Breast epithelium (tissue), 4 donors: ENCODE data around the gene ATG14. TPM values are rescaled to one million over a fixed set of nuclear protein-coding genes. Genes with fewer than 3 reads are reported as not detected.
A peak's percentile ranks its signal among the peaks of the same experiment; 100 is the strongest.

ENCODE experiments used
- DNase-seq, 2 donors: peaks; one replicate each; pipeline ENCODE4 v3.0.0-alpha.2; 2019; ENCODE audit warnings: low spot score in 2 of 2
- H3K27ac ChIP-seq, 2 donors: fragments of 200-600 bp; sonication (generic) in 1 of 2; one replicate each; pipeline ENCODE4 v1.5.1; 2016 to 2019; ENCODE audit warnings: mild to moderate bottlenecking in 1 of 2
- H3K27me3 ChIP-seq, 2 donors: fragments of 200-600 bp; sonication (generic) in 1 of 2; one replicate each; pipeline versions ENCODE4 v1.5.1 to v1.6.0; 2017 to 2019; ENCODE audit warnings: control low read depth in 1 of 2, mild to moderate bottlenecking in 1 of 2
- H3K36me3 ChIP-seq: fragments of 200-600 bp; one replicate; pipeline ENCODE4 v1.5.1; 2019
- H3K4me1 ChIP-seq, 2 donors: fragments of 200-600 bp; sonication (generic); one replicate each; pipeline ENCODE4 v1.5.1; 2016 to 2019; ENCODE audit warnings: control low read depth in 1 of 2
- H3K4me3 ChIP-seq, 3 donors: fragments of 200-600 bp; sonication (generic); 1 replicate in 2 of 3; 2 replicates in 1 of 3; pipeline ENCODE4 v1.5.1; 2016 to 2019; ENCODE audit warnings: mild to moderate bottlenecking in 3 of 3, moderate library complexity in 2 of 3
- H3K9me3 ChIP-seq, 2 donors: fragments of 200-600 bp; sonication (generic) in 1 of 2; one replicate each; pipeline ENCODE4 v1.5.1; 2016 to 2019; ENCODE audit warnings: control low read depth in 1 of 2
- CTCF ChIP-seq, 3 donors: fragments of 450-650 bp; IDR thresholded peaks; one replicate each; pipeline ENCODE4 v1.5.1; 2016 to 2017; ENCODE audit warnings: antibody characterized with exemption in 3 of 3, mild to moderate bottlenecking in 3 of 3, moderate library complexity in 3 of 3
- POLR2A ChIP-seq: fragments of 450-650 bp; IDR thresholded peaks from one replicate; pipeline ENCODE4 v1.6.1; 2016; ENCODE audit warnings: antibody characterized with exemption, mild to moderate bottlenecking, moderate library complexity
- POLR2AphosphoS5 ChIP-seq, 3 donors: sonication (generic); formaldehyde crosslinking; IDR thresholded peaks; one replicate each; pipeline ENCODE4 v1.6.1; 2017; ENCODE audit warnings: antibody characterized with exemption in 3 of 3
- intact Hi-C: fragments of 100-400 bp; cut with DNase I; formaldehyde crosslinking; loops from one replicate; pipeline ENCODE4 v1.15.1; 2023; ENCODE audit warnings: low total_unique reads
- total RNA-seq, 3 donors: library from RNA; depleted of rRNA; stranded (reverse); fragments of >200 nt; gene quantifications; one replicate each; pipeline ENCODE4 v1.1.0, GENCODE V29; 2016

Gene ATG14
- total RNA-seq, 3 donors from 2014 or later = 14.6 to 28.0 (median 16.1) TPM

- intact Hi-C loops = no loop called here
- Histone ChIP-seq H3K36me3 (no peaks in the 10 kb centered on the region), H3K4me1 (no peaks in the 10 kb centered on the region), H3K27me3 (no peaks in the 10 kb centered on the region), H3K9me3 (no peaks in the 10 kb centered on the region), H3K27ac (peak overlapping the region in 1 of 2 donors; percentile 54), H3K4me3 (no peak overlapping the region)
- DNase-seq = no peak
- TF ChIP-seq CTCF (IDR thresholded peaks at IDR 0.05) (no peak), POLR2AphosphoS5 (IDR thresholded peaks at IDR 0.05) (no peak), POLR2A (no peak)
Measured at GRCh38 chr14:55353686-55354467, 57.8 kb downstream of the ATG14 start.

DNA sequence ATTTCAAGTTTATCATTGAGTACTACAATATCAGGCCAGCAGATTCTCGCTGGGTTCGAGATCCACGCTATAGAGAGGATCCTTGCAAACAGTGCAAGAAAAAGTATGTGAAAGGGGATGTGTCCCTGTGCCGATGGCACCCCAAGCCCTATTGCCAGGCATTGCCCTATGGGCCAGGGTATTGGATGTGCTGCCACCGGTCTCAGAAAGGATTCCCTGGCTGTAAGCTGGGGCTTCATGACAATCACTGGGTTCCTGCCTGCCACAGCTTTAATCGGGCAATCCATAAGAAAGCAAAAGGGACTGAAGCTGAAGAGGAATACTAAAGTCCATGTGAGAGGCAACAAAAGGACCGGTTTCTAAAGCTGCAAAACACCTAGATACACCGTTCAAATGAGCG, 59.4 kb downstream of the ATG14 start:
- H3K27ac ChIP-seq = no peak overlapping the region
- no peak overlapping the region for H3K4me3 ChIP-seq
- H3K4me1 ChIP-seq = no peaks in the 10 kb centered on the region
- no peaks in the 10 kb centered on the region for H3K36me3 ChIP-seq
- H3K27me3 ChIP-seq = no peaks in the 10 kb centered on the region
- DNase-seq = no peak
- TF ChIP-seq POLR2AphosphoS5 (IDR thresholded peaks at IDR 0.05) (no peak), POLR2A (no peak), CTCF (IDR thresholded peaks at IDR 0.05) (no peak)
- no peaks in the 10 kb centered on the region for H3K9me3 ChIP-seq
- intact Hi-C loops = no loop called here

DNA sequence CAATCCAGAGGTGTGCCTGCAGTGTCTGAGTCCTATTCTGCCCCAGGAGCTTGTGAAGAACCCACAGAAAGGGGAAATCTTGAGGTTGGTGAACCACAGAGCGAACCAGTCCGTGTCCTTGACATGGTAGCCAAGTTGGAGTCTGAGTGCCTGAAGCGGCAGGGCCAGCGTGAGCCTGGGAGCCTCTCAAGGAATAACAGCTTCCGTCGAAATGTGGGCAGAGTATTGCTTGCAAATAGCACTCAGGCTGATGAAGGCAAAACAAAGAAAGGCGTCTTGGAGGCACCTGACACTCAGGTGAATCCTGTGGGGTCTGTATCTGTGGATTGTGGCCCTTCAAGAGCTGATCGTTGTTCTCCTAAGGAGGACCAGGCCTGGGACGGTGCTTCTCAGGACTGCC, 60.5 kb downstream of the ATG14 start:
- H3K27ac ChIP-seq = no peak overlapping the region
- H3K9me3 ChIP-seq = no peaks in the 10 kb centered on the region
- H3K27me3 ChIP-seq = no peaks in the 10 kb centered on the region
- H3K4me3 ChIP-seq = no peak overlapping the region
- no peaks in the 10 kb centered on the region for H3K36me3 ChIP-seq
- H3K4me1 ChIP-seq = no peaks in the 10 kb centered on the region
- no peak for DNase-seq
- TF ChIP-seq POLR2A = no peak
- TF ChIP-seq POLR2AphosphoS5 (IDR thresholded peaks at IDR 0.05) = no peak
- no peak for TF ChIP-seq CTCF (IDR thresholded peaks at IDR 0.05)
- intact Hi-C loops = no loop called here

DNA sequence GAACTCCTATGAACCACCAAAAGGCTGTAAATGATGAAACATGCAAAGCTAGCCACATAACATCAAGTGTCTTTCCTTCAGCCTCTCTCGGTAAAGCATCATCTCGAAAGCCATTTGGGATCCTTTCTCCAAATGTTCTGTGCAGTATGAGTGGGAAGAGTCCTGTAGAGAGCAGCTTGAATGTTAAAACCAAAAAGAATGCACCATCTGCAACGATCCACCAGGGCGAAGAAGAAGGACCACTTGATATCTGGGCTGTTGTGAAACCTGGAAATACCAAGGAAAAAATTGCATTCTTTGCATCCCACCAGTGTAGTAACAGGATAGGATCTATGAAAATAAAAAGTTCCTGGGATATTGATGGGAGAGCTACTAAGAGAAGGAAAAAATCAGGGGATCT, 61.2 kb downstream of the ATG14 start:
- H3K4me1 ChIP-seq = no peaks in the 10 kb centered on the region
- intact Hi-C loops = no loop called here
- H3K9me3 ChIP-seq = no peaks in the 10 kb centered on the region
- no peaks in the 10 kb centered on the region for H3K36me3 ChIP-seq
- H3K27me3 ChIP-seq = no peaks in the 10 kb centered on the region
- no peak overlapping the region for H3K27ac ChIP-seq
- TF ChIP-seq POLR2A (no peak), CTCF (IDR thresholded peaks at IDR 0.05) (no peak), POLR2AphosphoS5 (IDR thresholded peaks at IDR 0.05) (no peak)
- H3K4me3 ChIP-seq = no peak overlapping the region
- DNase-seq = no peak

DNA sequence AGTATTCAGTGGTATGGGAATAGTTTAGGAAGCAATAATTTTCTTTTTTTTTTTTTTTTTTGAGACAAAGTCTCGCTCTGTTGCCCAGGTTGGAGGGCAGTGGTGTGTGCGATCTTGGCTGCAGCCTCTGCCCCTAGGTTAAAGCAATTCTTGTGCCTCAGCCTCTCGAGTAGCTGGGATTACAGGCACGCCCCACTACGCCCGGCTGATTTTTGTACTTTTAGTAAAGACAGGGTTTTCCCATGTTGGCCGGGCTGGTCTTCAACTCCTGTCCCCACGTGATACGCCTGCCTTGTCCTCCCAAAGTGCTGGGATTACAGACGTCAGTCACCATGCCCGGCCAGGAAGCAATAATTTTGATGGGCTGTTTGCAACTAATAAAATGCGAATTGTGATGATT, 62.1 kb downstream of the ATG14 start:
- Histone ChIP-seq H3K27me3 (no peaks in the 10 kb centered on the region), H3K9me3 (no peaks in the 10 kb centered on the region), H3K4me1 (no peaks in the 10 kb centered on the region), H3K36me3 (no peaks in the 10 kb centered on the region), H3K4me3 (no peak overlapping the region), H3K27ac (no peak overlapping the region)
- no peak for DNase-seq
- intact Hi-C loops = no loop called here
- no peak for TF ChIP-seq CTCF (IDR thresholded peaks at IDR 0.05)
- no peak for TF ChIP-seq POLR2A
- TF ChIP-seq POLR2AphosphoS5 (IDR thresholded peaks at IDR 0.05) = no peak
